GM20431 (cell line): ENCODE results near the gene CMTM7.

Experiments
- in situ Hi-C: fragments of 300-500 bp; cut with MseI, MboI; formaldehyde crosslinking; loops from one replicate; pipeline ENCODE4 v1.15.0; 2020; ENCODE audit warnings: low sequenced_read_pairs; ENCODE audit not compliant: unreplicated experiment

The CMTM7 gene

GRCh38 chr3:32454111-32454510 lies 62.5 kb downstream of the CMTM7 start:
- in situ Hi-C loops, result no loop called here

GRCh38 chr3:32454731-32455608 lies 63.3 kb downstream of the CMTM7 start:
- in situ Hi-C loops, result no loop called here

GRCh38 chr3:32455609-32456428 lies 64.2 kb downstream of the CMTM7 start:
- in situ Hi-C loops, result no loop called here

GRCh38 chr3:32456429-32457130 lies 64.9 kb downstream of the CMTM7 start:
- in situ Hi-C loops, result no loop called here

GRCh38 chr3:32457971-32458471 lies 66.4 kb downstream of the CMTM7 start:
- in situ Hi-C loops, result no loop called here

GRCh38 chr3:32459450-32459849 lies 67.8 kb downstream of the CMTM7 start:
- in situ Hi-C loops, result no loop called here

- in situ Hi-C loops, result loop anchor here (10.0 kb wide), 1 partner anchor 85 kb away; no protein-coding TSS in a partner anchor
These were observed 68.5 kb downstream of the CMTM7 start for GRCh38 chr3:32460031-32460749.

GRCh38 chr3:32460817-32461496 lies 69.3 kb downstream of the CMTM7 start:
- in situ Hi-C loops, result loop anchor here (10.0 kb wide), 1 partner anchor 86 kb away; no protein-coding TSS in a partner anchor

GRCh38 chr3:32462191-32462986 lies 70.7 kb downstream of the CMTM7 start:
- in situ Hi-C loops, result loop anchor here (10.0 kb wide), 1 partner anchor 88 kb away; no protein-coding TSS in a partner anchor

- in situ Hi-C loops, result loop anchor here (10.0 kb wide), 1 partner anchor 89 kb away; no protein-coding TSS in a partner anchor
These were observed 71.8 kb downstream of the CMTM7 start for GRCh38 chr3:32463415-32463814.

GRCh38 chr3:32464726-32465125 lies 73.1 kb downstream of the CMTM7 start:
- in situ Hi-C loops, result loop anchor here (10.0 kb wide), 1 partner anchor 90 kb away; no protein-coding TSS in a partner anchor

- in situ Hi-C loops, result loop anchor here (10.0 kb wide), 1 partner anchor 92 kb away; no protein-coding TSS in a partner anchor
These were observed 75.2 kb downstream of the CMTM7 start for GRCh38 chr3:32466808-32467207.

GRCh38 chr3:32467333-32468070 lies 75.8 kb downstream of the CMTM7 start:
- in situ Hi-C loops, result loop anchor here (10.0 kb wide), 1 partner anchor 93 kb away; no protein-coding TSS in a partner anchor

GRCh38 chr3:32469151-32469874 lies 77.7 kb downstream of the CMTM7 start:
- in situ Hi-C loops, result loop anchor here (10.0 kb wide), 1 partner anchor 95 kb away; no protein-coding TSS in a partner anchor

- in situ Hi-C loops, result no loop called here
These were observed 78.7 kb downstream of the CMTM7 start for GRCh38 chr3:32470362-32470761.

- in situ Hi-C loops, result no loop called here
These were observed 79.6 kb downstream of the CMTM7 start for GRCh38 chr3:32471246-32471645.
